GM10266 (cell line): ENCODE data around the gene TPRG1L.
"Not testable (repeated sequence)": the region's sequence is repeated elsewhere in the genome, so short reads cannot be mapped to it uniquely, and the experiment has no call there.

Experiments
- DNase-seq: peaks from one replicate; pipeline ENCODE4 v3.0.0; 2012; ENCODE audit errors: extremely low spot score
- TF ChIP-seq, protein P1 (sequence below): IDR thresholded peaks from 2 replicates; pipeline ENCODE4 v1.5.1; 2012; ENCODE audit warnings: mild to moderate bottlenecking, low read depth; ENCODE audit not compliant: control insufficient read depth, insufficient read depth; ENCODE audit errors: missing control alignments

TPRG1L gene

GRCh38 chr1:3624200-3625136 is at the start of gene TPRG1L:
TPRG1L (plus strand) TSS chr1:3625015; CDS start chr1:3625073, 58 bp downstream.
- TF ChIP-seq, protein P1, sequence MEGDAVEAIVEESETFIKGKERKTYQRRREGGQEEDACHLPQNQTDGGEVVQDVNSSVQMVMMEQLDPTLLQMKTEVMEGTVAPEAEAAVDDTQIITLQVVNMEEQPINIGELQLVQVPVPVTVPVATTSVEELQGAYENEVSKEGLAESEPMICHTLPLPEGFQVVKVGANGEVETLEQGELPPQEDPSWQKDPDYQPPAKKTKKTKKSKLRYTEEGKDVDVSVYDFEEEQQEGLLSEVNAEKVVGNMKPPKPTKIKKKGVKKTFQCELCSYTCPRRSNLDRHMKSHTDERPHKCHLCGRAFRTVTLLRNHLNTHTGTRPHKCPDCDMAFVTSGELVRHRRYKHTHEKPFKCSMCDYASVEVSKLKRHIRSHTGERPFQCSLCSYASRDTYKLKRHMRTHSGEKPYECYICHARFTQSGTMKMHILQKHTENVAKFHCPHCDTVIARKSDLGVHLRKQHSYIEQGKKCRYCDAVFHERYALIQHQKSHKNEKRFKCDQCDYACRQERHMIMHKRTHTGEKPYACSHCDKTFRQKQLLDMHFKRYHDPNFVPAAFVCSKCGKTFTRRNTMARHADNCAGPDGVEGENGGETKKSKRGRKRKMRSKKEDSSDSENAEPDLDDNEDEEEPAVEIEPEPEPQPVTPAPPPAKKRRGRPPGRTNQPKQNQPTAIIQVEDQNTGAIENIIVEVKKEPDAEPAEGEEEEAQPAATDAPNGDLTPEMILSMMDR = no peak
- peak; percentile 100 for DNase-seq

DNA sequence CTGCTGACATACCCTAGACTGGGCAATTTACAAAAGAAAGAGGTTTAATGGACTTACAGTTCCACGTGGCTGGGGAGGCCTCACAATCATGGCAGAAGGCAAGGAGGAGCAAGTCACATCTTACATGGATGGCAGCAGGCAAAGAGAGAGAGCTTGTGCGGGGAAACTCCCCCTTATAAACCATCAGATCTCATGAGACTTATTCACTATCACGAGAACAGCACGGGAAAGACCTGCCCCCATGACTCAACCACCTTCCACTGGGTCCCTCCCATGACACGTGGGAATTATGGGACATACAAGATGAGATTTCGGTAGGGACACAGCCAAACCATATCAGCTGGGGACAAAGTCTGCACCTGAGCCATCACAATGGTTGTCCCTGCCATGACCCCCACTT is 49.3 kb upstream of the TPRG1L start:
- DNase-seq = not testable (repeated sequence)

GRCh38 chr1:3575993-3576392 is 48.8 kb upstream of the TPRG1L start:
- TF ChIP-seq, protein P1 = no peak
- DNase-seq = no peak

GRCh38 chr1:3577300-3577699 is 47.5 kb upstream of the TPRG1L start:
- TF ChIP-seq, protein P1 = no peak
- no peak for DNase-seq

DNA sequence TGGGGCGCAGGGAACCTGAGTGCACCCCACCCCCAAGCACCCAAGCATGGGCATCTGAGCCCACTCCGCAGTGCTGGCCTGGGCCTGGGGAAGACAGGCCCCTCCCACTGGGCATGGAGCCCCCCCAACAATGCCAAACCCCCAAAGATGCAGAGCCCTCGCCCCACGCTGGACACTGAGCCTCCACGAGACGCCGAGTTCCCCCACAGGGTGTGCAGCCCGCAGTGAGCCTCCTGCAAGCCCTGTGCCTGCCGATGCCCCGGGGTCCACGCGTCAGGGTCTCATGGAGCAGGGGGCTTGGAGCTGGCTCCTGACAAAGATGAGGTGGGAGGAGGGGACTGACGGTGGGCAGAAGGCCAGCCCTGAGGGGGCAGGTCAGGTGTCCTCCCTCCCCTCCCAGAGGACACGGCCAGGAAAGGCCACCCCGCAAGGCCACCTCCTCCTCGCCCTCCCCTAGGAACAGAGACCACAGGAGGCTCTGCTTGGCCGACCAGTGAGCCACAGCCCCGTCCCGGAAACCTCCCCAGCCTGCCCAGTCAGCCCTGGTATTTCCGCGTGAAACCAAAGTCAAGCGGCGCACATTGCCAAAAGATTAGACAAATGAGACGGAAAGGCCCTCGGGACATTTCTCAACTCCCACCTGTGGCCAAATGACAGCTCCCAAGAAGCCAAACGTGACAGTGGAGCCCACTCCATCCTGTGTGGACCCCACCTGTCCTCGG is 46.9 kb upstream of the TPRG1L start:
- TF ChIP-seq, protein P1 = no peak
- no peak for DNase-seq

DNA sequence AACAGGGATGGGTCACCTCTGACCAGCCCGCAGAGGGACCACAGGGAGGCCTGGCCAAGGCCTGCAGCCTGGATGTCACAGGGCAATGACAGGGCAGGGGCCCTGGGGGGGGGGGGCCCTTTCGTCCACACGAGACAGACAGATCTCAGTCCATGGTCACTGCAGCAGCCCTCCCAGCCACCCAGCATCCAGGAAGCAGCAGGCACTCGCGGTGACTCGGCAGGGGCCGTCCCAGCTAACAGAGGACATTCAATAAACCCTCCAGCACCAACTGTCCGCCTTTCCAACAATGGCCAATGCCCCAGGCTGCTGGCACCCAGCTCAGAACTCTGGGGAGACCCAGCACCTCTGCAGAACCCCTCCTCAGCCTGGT is 46.4 kb upstream of the TPRG1L start:
- DNase-seq = no peak
- TF ChIP-seq, protein P1 = no peak

GRCh38 chr1:3578906-3579305 is 45.9 kb upstream of the TPRG1L start:
- TF ChIP-seq, protein P1 = no peak
- no peak for DNase-seq
